CD8-positive, alpha-beta memory T cell (primary cell): ENCODE data around the gene PDE11A. TPM values are rescaled to one million over a fixed set of nuclear protein-coding genes. Genes with fewer than 3 reads are reported as not detected.

ENCODE experiments used
- CTCF ChIA-PET: fragments of 350-600 bp; sonication (Branson Sonifier 250); formaldehyde crosslinking; loops from one replicate; lab custom pipeline; 2021; ENCODE audit warnings: antibody characterized with exemption; lab: Charles Lee
- POLR2A ChIA-PET: fragments of 350-600 bp; sonication (Branson Sonifier 250); formaldehyde crosslinking; loops from one replicate; lab custom pipeline; 2021; ENCODE audit warnings: antibody characterized with exemption; lab: Charles Lee
- DNase-seq, 5 donors: peaks; one replicate each; pipeline versions ENCODE4 v3.0.0 to v3.0.0-alpha.2; 2020 to 2022; ENCODE audit warnings: mixed read lengths in 1 of 5
- H3K27ac ChIP-seq: one replicate; pipeline ENCODE4 v1.7.0; 2013; ENCODE audit warnings: low read depth, mild to moderate bottlenecking, low read length, moderate library complexity
- H3K27me3 ChIP-seq: 2 replicates; pipeline ENCODE4 v1.7.0; 2013; ENCODE audit warnings: low read length, mild to moderate bottlenecking; ENCODE audit not compliant: insufficient read depth, poor library complexity, severe bottlenecking
- H3K36me3 ChIP-seq: 2 replicates; pipeline ENCODE4 v1.7.0; 2013; ENCODE audit warnings: mild to moderate bottlenecking, low read length, moderate library complexity; ENCODE audit not compliant: insufficient read depth
- H3K4me1 ChIP-seq: 2 replicates; pipeline ENCODE4 v1.7.0; 2013; ENCODE audit warnings: mild to moderate bottlenecking, low read length, moderate library complexity; ENCODE audit not compliant: insufficient read depth
- H3K4me3 ChIP-seq: 2 replicates; pipeline ENCODE4 v1.7.0; 2013; ENCODE audit warnings: mild to moderate bottlenecking, low read length
- H3K9me3 ChIP-seq: 2 replicates; pipeline ENCODE4 v1.7.0; 2013; ENCODE audit warnings: mild to moderate bottlenecking, low read length
- H3K27ac Mint-ChIP-seq, 8 donors: one replicate each; pipeline ENCODE4 v1.8.0; 2020 to 2021; ENCODE audit warnings: mixed read lengths in 8 of 8, mild to moderate bottlenecking in 6 of 8, inconsistent platforms in 3 of 8, moderate library complexity in 3 of 8
- H3K27me3 Mint-ChIP-seq, 2 donors: one replicate each; pipeline ENCODE4 v1.8.0; 2020 to 2021; ENCODE audit warnings: mixed read lengths in 2 of 2, mild to moderate bottlenecking in 1 of 2, moderate library complexity in 1 of 2
- H3K36me3 Mint-ChIP-seq, 3 donors: one replicate each; pipeline ENCODE4 v1.8.0; 2020 to 2021; ENCODE audit warnings: mixed read lengths in 3 of 3, inconsistent platforms in 1 of 3, mild to moderate bottlenecking in 1 of 3
- H3K4me1 Mint-ChIP-seq, 3 donors: one replicate each; pipeline ENCODE4 v1.8.0; 2020 to 2021; ENCODE audit warnings: mixed read lengths in 3 of 3, inconsistent platforms in 1 of 3, mild to moderate bottlenecking in 1 of 3
- H3K4me3 Mint-ChIP-seq, 7 donors: one replicate each; pipeline ENCODE4 v1.8.0; 2020 to 2021; ENCODE audit warnings: mixed read lengths in 7 of 7, mild to moderate bottlenecking in 6 of 7, moderate library complexity in 4 of 7, inconsistent platforms in 2 of 7
- H3K9me3 Mint-ChIP-seq, 5 donors: one replicate each; pipeline ENCODE4 v1.8.0; 2020 to 2022; ENCODE audit warnings: mixed read lengths in 5 of 5, mild to moderate bottlenecking in 3 of 5, moderate library complexity in 2 of 5, inconsistent platforms in 1 of 5
- polyA plus RNA-seq: library from polyadenylated mRNA; unstranded; fragments of 300-500 nt; fragmentation: Illumina TruSeq; gene quantifications from one replicate; pipeline ENCODE4 v1.2.3, GENCODE V29; 2021
- total RNA-seq, 2 experiments: library from RNA; stranded (reverse); gene quantifications; one replicate each; pipeline ENCODE4 v1.2.3, GENCODE V29; 2021

PDE11A gene
- total and polyA plus RNA-seq, 3 experiments from 2014 or later = not detected

DNA sequence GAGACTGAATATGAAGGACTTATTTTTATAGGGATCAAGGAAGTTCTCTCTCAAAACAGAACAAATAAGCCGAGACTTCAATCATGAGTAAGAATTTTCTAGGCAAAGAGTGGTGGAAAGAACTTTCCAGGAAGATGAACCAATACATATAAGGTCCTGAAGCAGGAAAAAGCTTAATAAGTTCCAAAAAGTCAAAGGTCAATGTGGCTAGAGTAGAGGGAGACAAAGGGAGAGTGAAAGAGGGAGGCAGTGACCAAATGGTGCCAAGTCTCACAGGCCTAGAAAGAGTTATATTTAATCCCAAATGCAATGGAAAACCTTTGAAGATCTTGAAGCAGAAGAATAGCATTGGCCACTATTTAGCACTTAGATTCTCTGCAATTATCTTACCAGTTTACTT is 56.0 kb downstream of the PDE11A start:
- Mint-ChIP-seq H3K27ac (no peak overlapping the region), H3K27me3 (peaks cover 5 to 8% of the 10 kb centered on the region in 2 donors), H3K4me3 (no peak overlapping the region), H3K9me3 (no peaks in the 10 kb centered on the region), H3K36me3 (no peaks in the 10 kb centered on the region), H3K4me1 (no peaks in the 10 kb centered on the region)
- Histone ChIP-seq H3K4me1 (no peaks in the 10 kb centered on the region), H3K27ac (no peak overlapping the region), H3K27me3 (no peaks in the 10 kb centered on the region), H3K4me3 (no peak overlapping the region), H3K36me3 (no peaks in the 10 kb centered on the region), H3K9me3 (no peaks in the 10 kb centered on the region)
- CTCF ChIA-PET = interaction anchor here (1.5 kb wide), 1 partner anchor 16 kb away, joined by 3 read pairs; no protein-coding TSS in a partner anchor
- no peak for DNase-seq
- POLR2A ChIA-PET = no interaction called here

DNA sequence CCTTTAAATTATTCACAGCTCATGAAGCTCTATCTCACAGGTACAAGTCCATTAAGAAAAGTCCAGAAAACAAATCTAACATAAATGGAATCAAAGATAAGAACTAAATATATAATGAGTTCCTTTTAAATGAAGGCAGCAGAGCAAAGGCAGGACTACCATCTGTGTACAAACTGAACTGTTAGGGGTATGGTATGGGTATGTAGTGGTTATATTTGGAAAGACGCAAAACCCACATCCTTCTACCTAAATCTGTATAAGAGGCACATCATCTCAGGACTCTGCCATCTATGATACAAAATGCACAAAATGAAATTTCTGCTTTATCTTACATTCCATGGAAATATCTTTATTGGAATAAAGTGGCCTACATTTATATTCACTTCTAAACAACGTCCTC is 59.9 kb downstream of the PDE11A start:
- peaks cover 6 to 14% of the 10 kb centered on the region in 2 donors for H3K27me3 Mint-ChIP-seq
- no peak overlapping the region for H3K27ac Mint-ChIP-seq
- ChIA-PET POLR2A (no interaction called here), CTCF (no interaction called here)
- no peak overlapping the region for H3K4me3 Mint-ChIP-seq
- DNase-seq = no peak
- H3K36me3 Mint-ChIP-seq = no peaks in the 10 kb centered on the region
- Histone ChIP-seq H3K36me3 (no peaks in the 10 kb centered on the region), H3K4me1 (no peaks in the 10 kb centered on the region), H3K27me3 (no peaks in the 10 kb centered on the region), H3K9me3 (no peaks in the 10 kb centered on the region), H3K27ac (no peak overlapping the region), H3K4me3 (no peak overlapping the region)
- H3K4me1 Mint-ChIP-seq = no peaks in the 10 kb centered on the region
- no peaks in the 10 kb centered on the region for H3K9me3 Mint-ChIP-seq

DNA sequence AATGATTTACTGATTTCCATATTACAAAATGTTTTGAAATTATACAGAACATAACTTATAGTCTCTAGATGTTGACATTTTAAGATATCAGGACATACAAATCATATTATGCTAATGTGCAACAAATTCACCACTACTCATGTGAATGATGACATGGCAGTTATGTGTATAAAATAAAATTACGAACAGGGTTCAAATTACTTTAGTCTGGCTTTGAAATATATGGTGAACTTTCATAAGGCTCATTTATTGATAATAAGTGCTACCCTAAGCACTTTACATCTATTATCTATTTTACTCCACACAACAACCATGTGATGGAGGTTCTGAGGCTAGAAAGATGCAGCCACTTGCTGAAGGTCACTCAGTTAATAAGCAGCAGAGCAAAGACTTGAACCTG is 62.8 kb downstream of the PDE11A start:
- ChIA-PET CTCF (no interaction called here), POLR2A (no interaction called here)
- no peaks in the 10 kb centered on the region for H3K9me3 ChIP-seq
- no peak overlapping the region for H3K4me3 Mint-ChIP-seq
- H3K27me3 Mint-ChIP-seq = peaks cover 7 to 14% of the 10 kb centered on the region in 2 donors
- H3K9me3 Mint-ChIP-seq = no peaks in the 10 kb centered on the region
- H3K27ac ChIP-seq = no peak overlapping the region
- no peaks in the 10 kb centered on the region for H3K27me3 ChIP-seq
- no peaks in the 10 kb centered on the region for H3K4me1 ChIP-seq
- H3K27ac Mint-ChIP-seq = no peak overlapping the region
- no peaks in the 10 kb centered on the region for H3K4me1 Mint-ChIP-seq
- H3K4me3 ChIP-seq = no peak overlapping the region
- no peaks in the 10 kb centered on the region for H3K36me3 Mint-ChIP-seq
- DNase-seq = no peak
- H3K36me3 ChIP-seq = no peaks in the 10 kb centered on the region

DNA sequence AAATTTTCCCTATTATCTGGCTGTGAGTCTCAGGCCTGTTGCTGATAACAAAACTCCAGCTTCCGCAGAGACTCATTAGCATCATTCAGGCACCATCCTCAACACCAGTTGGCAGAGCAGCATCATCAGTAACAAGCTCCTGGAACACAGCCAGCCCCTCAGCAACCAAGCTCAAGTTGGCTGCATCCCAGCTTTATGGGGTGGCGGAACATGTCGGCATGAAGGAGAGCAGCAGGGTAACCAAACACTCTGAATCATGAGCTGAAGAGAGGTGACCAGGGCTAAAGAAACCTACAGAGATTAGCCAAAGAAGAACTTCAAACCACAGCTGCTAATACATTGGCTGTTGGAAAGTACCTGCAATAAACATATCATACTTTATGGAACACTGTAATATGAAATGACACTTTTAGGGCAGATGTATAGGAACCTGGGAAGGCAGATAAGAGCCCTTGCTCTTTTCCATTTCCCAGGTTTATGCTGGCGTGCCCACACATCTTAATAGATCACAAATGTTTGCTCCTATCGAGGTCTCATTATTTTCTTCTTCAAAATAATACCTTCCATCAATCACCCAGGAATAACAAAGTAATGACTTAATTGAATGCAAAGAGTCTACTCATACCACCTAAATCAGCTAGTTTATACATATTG is 63.8 kb downstream of the PDE11A start:
- Histone ChIP-seq H3K9me3 (no peaks in the 10 kb centered on the region), H3K27ac (no peak overlapping the region), H3K36me3 (no peaks in the 10 kb centered on the region), H3K4me3 (no peak overlapping the region), H3K4me1 (no peaks in the 10 kb centered on the region), H3K27me3 (no peaks in the 10 kb centered on the region)
- CTCF ChIA-PET = no interaction called here
- Mint-ChIP-seq H3K27me3 (peaks cover 5 to 14% of the 10 kb centered on the region in 2 donors), H3K9me3 (no peaks in the 10 kb centered on the region), H3K36me3 (no peaks in the 10 kb centered on the region), H3K4me1 (no peaks in the 10 kb centered on the region), H3K27ac (no peak overlapping the region), H3K4me3 (no peak overlapping the region)
- POLR2A ChIA-PET = no interaction called here
- DNase-seq = no peak

DNA sequence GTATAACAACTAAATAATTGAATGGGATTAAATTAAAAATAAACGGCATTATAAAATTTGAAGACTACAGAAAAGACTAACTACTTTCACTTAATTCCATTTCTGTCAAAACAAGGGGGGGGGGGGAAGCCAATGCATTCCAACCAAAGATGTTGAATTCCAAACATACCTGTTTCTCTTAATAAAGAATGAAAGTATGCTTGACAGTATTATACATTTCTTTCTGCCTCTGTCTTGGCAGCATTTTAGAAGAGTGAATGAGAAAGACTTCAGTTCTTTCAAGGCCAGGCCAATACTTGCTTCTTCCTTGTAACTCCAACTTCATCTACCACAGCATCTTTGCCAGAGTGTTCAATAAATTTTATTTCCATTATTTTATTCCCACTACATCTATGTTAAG is 65.9 kb downstream of the PDE11A start:
- ChIA-PET CTCF (no interaction called here), POLR2A (no interaction called here)
- no peaks in the 10 kb centered on the region for H3K36me3 Mint-ChIP-seq
- no peak overlapping the region for H3K27ac Mint-ChIP-seq
- no peak overlapping the region for H3K4me3 Mint-ChIP-seq
- H3K4me1 ChIP-seq = no peaks in the 10 kb centered on the region
- H3K9me3 Mint-ChIP-seq = no peaks in the 10 kb centered on the region
- no peaks in the 10 kb centered on the region for H3K9me3 ChIP-seq
- no peaks in the 10 kb centered on the region for H3K36me3 ChIP-seq
- DNase-seq = no peak
- H3K27me3 Mint-ChIP-seq = peaks cover 8 to 12% of the 10 kb centered on the region in 2 donors
- no peaks in the 10 kb centered on the region for H3K4me1 Mint-ChIP-seq
- no peak overlapping the region for H3K27ac ChIP-seq
- H3K27me3 ChIP-seq = no peaks in the 10 kb centered on the region
- H3K4me3 ChIP-seq = no peak overlapping the region

DNA sequence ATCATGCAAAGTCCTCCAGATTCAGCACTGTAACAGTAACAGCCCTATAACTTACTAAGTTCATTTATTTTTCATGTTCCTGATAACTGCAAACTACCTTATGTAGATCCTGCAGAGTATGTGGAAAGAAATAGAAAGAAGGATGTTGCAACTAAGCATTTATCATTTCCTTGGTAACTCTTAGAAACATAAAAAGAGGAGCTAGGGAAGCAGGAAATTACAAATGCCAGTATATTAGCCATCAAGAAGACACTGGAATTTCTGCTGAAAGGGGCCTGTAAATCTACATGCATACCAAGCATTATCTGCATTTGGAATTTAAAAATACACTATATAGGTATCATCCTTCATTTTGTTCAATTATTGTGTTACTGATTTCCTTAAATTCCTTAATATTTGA is 66.8 kb downstream of the PDE11A start:
- DNase-seq = no peak
- Histone ChIP-seq H3K9me3 (no peaks in the 10 kb centered on the region), H3K36me3 (no peaks in the 10 kb centered on the region), H3K4me1 (no peaks in the 10 kb centered on the region), H3K27ac (no peak overlapping the region), H3K27me3 (no peaks in the 10 kb centered on the region), H3K4me3 (no peak overlapping the region)
- H3K27ac Mint-ChIP-seq = no peak overlapping the region
- H3K36me3 Mint-ChIP-seq = no peaks in the 10 kb centered on the region
- H3K27me3 Mint-ChIP-seq = peaks cover 6 to 9% of the 10 kb centered on the region in 2 donors
- H3K4me1 Mint-ChIP-seq = no peaks in the 10 kb centered on the region
- CTCF ChIA-PET = no interaction called here
- POLR2A ChIA-PET = no interaction called here
- no peak overlapping the region for H3K4me3 Mint-ChIP-seq
- H3K9me3 Mint-ChIP-seq = no peaks in the 10 kb centered on the region

DNA sequence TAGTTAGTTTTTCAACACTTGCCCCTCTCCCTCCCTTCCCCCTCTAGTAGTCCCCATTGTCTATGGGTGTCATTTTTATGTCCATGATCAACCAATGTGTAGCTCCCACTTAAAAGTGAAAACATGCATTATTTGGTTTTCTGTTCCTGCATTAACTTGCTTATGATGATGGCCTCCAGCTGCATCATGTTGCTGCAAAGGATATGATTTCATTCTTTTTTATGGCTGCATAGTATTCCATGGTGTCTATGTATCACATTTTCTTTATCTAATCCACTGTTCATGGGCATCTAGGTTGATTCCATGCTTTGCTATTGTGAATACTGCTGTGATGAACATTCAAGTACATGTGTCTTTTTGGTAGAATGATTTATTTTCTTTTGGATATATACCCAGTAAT is 70.5 kb downstream of the PDE11A start:
- Histone ChIP-seq H3K27ac (no peak overlapping the region), H3K4me1 (no peaks in the 10 kb centered on the region), H3K27me3 (no peaks in the 10 kb centered on the region), H3K36me3 (no peaks in the 10 kb centered on the region), H3K9me3 (no peaks in the 10 kb centered on the region), H3K4me3 (no peak overlapping the region)
- Mint-ChIP-seq H3K4me1 (no peaks in the 10 kb centered on the region), H3K27ac (no peak overlapping the region), H3K36me3 (no peaks in the 10 kb centered on the region), H3K9me3 (no peaks in the 10 kb centered on the region), H3K27me3 (peaks cover 7 to 26% of the 10 kb centered on the region in 2 donors), H3K4me3 (no peak overlapping the region)
- DNase-seq = no peak
- ChIA-PET CTCF (no interaction called here), POLR2A (no interaction called here)

DNA sequence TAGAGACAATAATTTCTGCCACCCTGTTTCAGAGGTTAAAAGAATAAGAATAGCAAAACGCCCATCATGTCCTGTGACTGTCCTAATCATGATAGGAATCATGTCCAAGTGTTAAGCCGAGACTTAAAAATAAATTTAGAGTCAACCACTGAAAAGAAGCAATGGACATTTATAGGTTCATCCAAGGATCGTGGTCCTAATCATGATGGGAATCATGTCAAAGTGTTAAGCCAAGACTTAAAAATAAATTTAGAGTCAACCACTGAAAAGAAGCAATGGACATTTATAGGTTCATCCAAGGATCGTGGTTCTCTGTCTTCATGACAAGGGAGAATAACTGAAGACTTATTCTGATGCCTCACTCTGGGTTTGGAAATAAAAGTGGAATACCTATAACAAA is 73.6 kb downstream of the PDE11A start:
- ChIA-PET CTCF (no interaction called here), POLR2A (no interaction called here)
- Histone ChIP-seq H3K9me3 (no peaks in the 10 kb centered on the region), H3K36me3 (no peaks in the 10 kb centered on the region), H3K27ac (no peak overlapping the region), H3K4me1 (no peaks in the 10 kb centered on the region), H3K4me3 (no peak overlapping the region), H3K27me3 (no peaks in the 10 kb centered on the region)
- Mint-ChIP-seq H3K27ac (no peak overlapping the region), H3K4me1 (no peaks in the 10 kb centered on the region), H3K36me3 (no peaks in the 10 kb centered on the region), H3K27me3 (peaks cover 6 to 31% of the 10 kb centered on the region in 2 donors), H3K4me3 (no peak overlapping the region), H3K9me3 (no peaks in the 10 kb centered on the region)
- no peak for DNase-seq
